ENCODE data around the gene NINJ2.

GRCh38 chr12:636632-637031 is 26.6 kb downstream of the NINJ2 start:
- TF ChIP-seq POLR2A (IDR thresholded peaks at IDR 0.05) (no peak), CTCF (IDR thresholded peaks at IDR 0.05) (no peak)
